IMR-90 (cell line): Measurements from ENCODE around the gene PAQR7. TPM values are rescaled to one million over a fixed set of nuclear protein-coding genes. Genes with fewer than 3 reads are reported as not detected.

Source experiments
- ATAC-seq: fragments of 200-7000 bp; cut with Tn5 transposase; 2 replicates; pipeline ENCODE4 v1.9.1; 2020; ENCODE audit warnings: low read depth, mild to moderate bottlenecking, moderate library complexity
- BruUV-seq: library from RNA; stranded (reverse); fragments of 400-500 nt; replicated peaks from 2 replicates; lab custom pipeline; 2021; lab: Mats Ljungman, UMichigan
- CTCF ChIA-PET: fragments of 300-600 bp; formaldehyde crosslinking; extraction: SDS; loops from one replicate; lab custom pipeline; 2021; ENCODE audit warnings: antibody characterized with exemption; lab: Yijun Ruan, JAX
- POLR2A ChIA-PET: fragments of 300-600 bp; sonication (Branson Sonifier 250); formaldehyde crosslinking; loops from one replicate; lab custom pipeline; 2022; ENCODE audit warnings: antibody characterized with exemption; ENCODE audit not compliant: unreplicated experiment; lab: Charles Lee
- DNase-seq: peaks from one replicate; pipeline ENCODE4 v3.0.0; 2013
- H2AFZ ChIP-seq: replicated peaks from 2 replicates; pipeline ENCODE3; 2013; ENCODE audit warnings: low read length, mild to moderate bottlenecking; ENCODE audit not compliant: poor library complexity
- H2AK5ac ChIP-seq: 2 replicates; pipeline ENCODE4 v1.6.1; 2013; ENCODE audit warnings: low read depth, low read length, inconsistent platforms
- H2AK9ac ChIP-seq: replicated peaks from 2 replicates; pipeline ENCODE3; 2013; ENCODE audit warnings: mild to moderate bottlenecking, low read depth, low read length, moderate library complexity; ENCODE audit not compliant: poor library complexity
- H2BK120ac ChIP-seq: 2 replicates; pipeline ENCODE4 v1.6.1; 2013; ENCODE audit warnings: low read depth, low read length, inconsistent platforms
- H2BK15ac ChIP-seq: 3 replicates; pipeline ENCODE4 v1.6.1; 2013; ENCODE audit warnings: low read depth, low read length, inconsistent platforms
- H2BK20ac ChIP-seq: 2 replicates; pipeline ENCODE4 v1.6.1; 2013; ENCODE audit warnings: low read depth, mild to moderate bottlenecking, inconsistent platforms, low read length, moderate library complexity
- H2BK5ac ChIP-seq: 2 replicates; pipeline ENCODE4 v1.6.1; 2013; ENCODE audit warnings: mild to moderate bottlenecking, low read depth, low read length, inconsistent platforms; ENCODE audit not compliant: poor library complexity, severe bottlenecking
- H3K14ac ChIP-seq: replicated peaks from 2 replicates; pipeline ENCODE4 v1.6.1; 2013; ENCODE audit warnings: low read depth, low read length, inconsistent platforms
- H3K18ac ChIP-seq: 2 replicates; pipeline ENCODE4 v1.6.1; 2013; ENCODE audit warnings: low read depth, low read length, control low read depth
- H3K23ac ChIP-seq: 2 replicates; pipeline ENCODE4 v1.6.1; 2013; ENCODE audit warnings: low read depth, low read length, inconsistent platforms
- H3K27ac ChIP-seq: 2 replicates; pipeline ENCODE4 v1.5.1; 2013; ENCODE audit warnings: mild to moderate bottlenecking, control low read depth, low read length; ENCODE audit not compliant: insufficient read depth
- H3K27me3 ChIP-seq: 2 replicates; pipeline ENCODE4 v1.6.1; 2013; ENCODE audit warnings: low read length; ENCODE audit not compliant: control insufficient read depth, insufficient read depth
- H3K36me3 ChIP-seq: 2 replicates; pipeline ENCODE4 v1.6.1; 2013; ENCODE audit warnings: low read length, mixed read lengths; ENCODE audit not compliant: control insufficient read depth, insufficient read depth
- H3K4ac ChIP-seq: 2 replicates; pipeline ENCODE4 v1.6.1; 2013; ENCODE audit warnings: low read depth, low read length, inconsistent platforms
- H3K4me1 ChIP-seq: 2 replicates; pipeline ENCODE4 v1.6.1; 2013; ENCODE audit warnings: low read length, mixed read lengths; ENCODE audit not compliant: control insufficient read depth, insufficient read depth
- H3K4me2 ChIP-seq: 2 replicates; pipeline ENCODE4 v1.6.1; 2013; ENCODE audit warnings: low read depth, mild to moderate bottlenecking, control low read depth, low read length, moderate library complexity
- H3K4me3 ChIP-seq: 2 replicates; pipeline ENCODE4 v1.5.1; 2013; ENCODE audit warnings: low read depth, mild to moderate bottlenecking, control low read depth, low read length, moderate library complexity; ENCODE audit not compliant: insufficient read depth
- H3K56ac ChIP-seq: 2 replicates; pipeline ENCODE4 v1.6.1; 2013; ENCODE audit warnings: low read length, inconsistent platforms; ENCODE audit not compliant: insufficient read depth; ENCODE audit errors: extremely low read depth
- H3K79me1 ChIP-seq, 2 experiments: 2 replicates each; pipeline ENCODE4 v1.6.1; 2013; ENCODE audit warnings: low read length in 2 of 2, inconsistent platforms in 1 of 2, low read depth in 1 of 2
- H3K9ac ChIP-seq: 2 replicates; pipeline ENCODE4 v1.6.1; 2013; ENCODE audit warnings: low read depth, low read length, control low read depth
- H3K9me1 ChIP-seq: 2 replicates; pipeline ENCODE4 v1.6.1; 2013; ENCODE audit warnings: low read length, inconsistent platforms; ENCODE audit not compliant: insufficient read depth
- H3K9me3 ChIP-seq: 2 replicates; pipeline ENCODE4 v1.6.1; 2013; ENCODE audit warnings: low read length; ENCODE audit not compliant: control insufficient read depth, insufficient read depth
- H4K20me1 ChIP-seq: 2 replicates; pipeline ENCODE4 v1.6.1; 2013; ENCODE audit warnings: low read length, inconsistent platforms; ENCODE audit not compliant: insufficient read depth
- H4K5ac ChIP-seq: 2 replicates; pipeline ENCODE4 v1.6.1; 2013; ENCODE audit warnings: mild to moderate bottlenecking, low read depth, low read length, control low read depth
- H4K8ac ChIP-seq, 2 experiments: 2 replicates each; pipeline ENCODE4 v1.6.1; 2013; ENCODE audit warnings: low read depth in 2 of 2, low read length in 2 of 2, control low read depth in 1 of 2, inconsistent platforms in 1 of 2
- H4K91ac ChIP-seq: 2 replicates; pipeline ENCODE4 v1.6.1; 2013; ENCODE audit warnings: low read depth, low read length, inconsistent platforms; ENCODE audit not compliant: insufficient read depth
- BHLHE40 ChIP-seq: fragments of 150-350 bp; IDR thresholded peaks from 2 replicates; pipeline ENCODE4 v1.6.1; 2016; ENCODE audit warnings: mild to moderate bottlenecking, low read depth, low read length
- CHD1 ChIP-seq: IDR thresholded peaks from 2 replicates; pipeline ENCODE4 v1.6.1; 2012; ENCODE audit warnings: low read depth, low read length, improper control_type of control experiment
- FOS ChIP-seq: fragments of 150-350 bp; IDR thresholded peaks from 2 replicates; pipeline ENCODE4 v1.6.1; 2016; ENCODE audit warnings: low read depth, low read length
- MAFK ChIP-seq: IDR thresholded peaks from 2 replicates; pipeline ENCODE4 v1.6.1; 2012; ENCODE audit warnings: low read depth, low read length, improper control_type of control experiment
- MAZ ChIP-seq: IDR thresholded peaks from 2 replicates; pipeline ENCODE4 v1.6.1; 2012; ENCODE audit warnings: low read depth, mild to moderate bottlenecking, low read length, improper control_type of control experiment, moderate library complexity, borderline replicate concordance
- NFE2L2 ChIP-seq: fragments of 150-350 bp; IDR thresholded peaks from 2 replicates; pipeline ENCODE4 v1.6.1; 2016; ENCODE audit warnings: low read depth, mild to moderate bottlenecking, low read length
- POLR2A ChIP-seq: IDR thresholded peaks from 2 replicates; pipeline ENCODE4 v1.6.1; 2012; ENCODE audit warnings: mild to moderate bottlenecking, low read depth, low read length
- RAD21 ChIP-seq: IDR thresholded peaks from 2 replicates; pipeline ENCODE4 v1.6.1; 2012; ENCODE audit warnings: low read length, improper control_type of control experiment
- RCOR1 ChIP-seq: IDR thresholded peaks from 2 replicates; pipeline ENCODE4 v1.6.1; 2012; ENCODE audit warnings: mild to moderate bottlenecking, low read length, improper control_type of control experiment; ENCODE audit not compliant: insufficient replicate concordance
- RFX5 ChIP-seq: IDR thresholded peaks from 2 replicates; pipeline ENCODE4 v1.8.0; 2012; ENCODE audit warnings: low read depth, mild to moderate bottlenecking, low read length, moderate library complexity
- USF2 ChIP-seq: fragments of 150-350 bp; IDR thresholded peaks from 2 replicates; pipeline ENCODE4 v1.6.1; 2017; ENCODE audit warnings: mild to moderate bottlenecking, antibody characterized with exemption, low read length, low read depth
- WGBS, 2 experiments: methylation state at CpG; one replicate each; pipeline versions ENCODE4 v1.1.5 to v1.1.7; 2013; ENCODE audit warnings: missing lambda C conversion rate in 2 of 2; ENCODE audit not compliant: insufficient read length in 1 of 2; ENCODE audit errors: extremely low coverage in 2 of 2; 5-methylcytosine and 5-hydroxymethylcytosine counted together
- dilution Hi-C: fragments of 300-500 bp; cut with HindIII; formaldehyde crosslinking; loops from one replicate; pipeline ENCODE4 v1.14.3; 2018; ENCODE audit warnings: low sequenced_read_pairs; ENCODE audit not compliant: unreplicated experiment
- in situ Hi-C: fragments of 300-500 bp; cut with MboI; formaldehyde crosslinking; loops from 3 replicates; pipeline ENCODE4 v1.14.3; 2019; ENCODE audit warnings: low sequenced_read_pairs, inconsistent platforms, mixed read lengths
- intact Hi-C: fragments of 100-400 bp; cut with micrococcal nuclease; formaldehyde crosslinking; loops from 2 replicates; pipeline ENCODE4 v1.10.0; 2022
- polyA plus RNA-seq, 3 experiments: library from polyadenylated mRNA; depleted of rRNA; stranded (reverse); fragments of >200 nt; gene quantifications; 2 replicates each; pipeline ENCODE4 v1.2.3, GENCODE V29; 2012; ENCODE audit warnings: low replicate concordance in 1 of 3
- total RNA-seq: library from RNA; depleted of rRNA; stranded (reverse); fragments of >200 nt; gene quantifications from 2 replicates; pipeline ENCODE4 v1.2.3, GENCODE V29; 2012
- TF ChIP-seq, protein P1 (sequence below): fragments of 150-350 bp; IDR thresholded peaks from 2 replicates; pipeline ENCODE4 v1.6.1; 2016; ENCODE audit warnings: low read depth, mild to moderate bottlenecking, low read length, moderate library complexity, borderline replicate concordance
- TF ChIP-seq, protein P2 (sequence below): conservative IDR thresholded peaks from 2 replicates; pipeline ENCODE4 v1.5.1; 2012; ENCODE audit warnings: mild to moderate bottlenecking, low read depth, low read length, improper control_type of control experiment

PAQR7 gene
- total and polyA plus RNA-seq, 2 of the 4 experiments (the other 2 are of a cell fraction) = 9.0 to 12.9 TPM

DNA sequence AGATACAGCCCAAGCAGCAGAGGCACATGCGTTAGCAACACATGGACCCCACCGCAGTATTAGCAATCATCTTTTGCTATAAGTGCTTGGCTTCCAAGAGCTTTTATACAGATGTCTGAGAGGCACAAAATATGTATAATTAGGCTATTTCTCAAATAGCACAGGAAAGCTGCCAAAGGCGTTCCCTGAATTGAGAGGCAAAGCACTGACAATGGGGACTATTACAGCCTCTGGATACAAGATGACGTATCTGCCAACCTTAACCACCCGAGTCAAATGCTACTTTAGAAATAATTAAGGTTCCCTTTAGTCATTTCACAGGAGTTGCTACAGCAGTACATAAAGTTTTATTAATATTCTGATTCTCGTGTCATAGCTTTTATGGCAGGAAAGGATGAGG lies 24.3 kb upstream of the PAQR7 start:
- Histone ChIP-seq H2AK9ac (no peak overlapping the region), H4K8ac (no peak overlapping the region), H3K27me3 (no peaks in the 10 kb centered on the region), H3K23ac (no peak overlapping the region), H3K4me3 (no peak overlapping the region), H2AFZ (no peak overlapping the region), H2BK20ac (no peak overlapping the region), H3K14ac (no peak overlapping the region), H3K9me1 (peaks cover 11% of the 10 kb centered on the region), H3K4me1 (peaks cover 17% of the 10 kb centered on the region), H2BK120ac (no peak overlapping the region), H3K4ac (no peak overlapping the region), H2BK15ac (no peak overlapping the region), H3K36me3 (peaks cover 38% of the 10 kb centered on the region), H3K79me1 (peaks cover 31 to 67% of the 10 kb centered on the region in 2 experiments), H2AK5ac (no peak overlapping the region), H3K9ac (no peak overlapping the region), H2BK5ac (no peak overlapping the region), H4K5ac (no peak overlapping the region), H4K20me1 (peaks cover 8% of the 10 kb centered on the region; the same call in 1 of the 2 replicates), H3K18ac (no peak overlapping the region), H3K27ac (no peak overlapping the region), H3K9me3 (no peaks in the 10 kb centered on the region), H3K56ac (no peak overlapping the region), H3K4me2 (no peak overlapping the region), H4K91ac (no peak overlapping the region)
- no peak for DNase-seq
- in situ Hi-C loops = loop anchor here (5.0 kb wide), 1 partner anchor 98 kb away; the partner anchor contains the start of gene PAFAH2
- intact Hi-C loops = loop anchor here (5.0 kb wide), 1 partner anchor 77 kb away; no protein-coding TSS in a partner anchor
- WGBS, 2 experiments = 90% methylated on average over 2 of the region's 6 CpGs; no CpG with 5 or more reads in 1 of the 2 experiments
- ChIA-PET CTCF (no interaction called here), POLR2A (no interaction called here)
- no peak for ATAC-seq
- BruUV-seq = no TSS peak
- dilution Hi-C loops = no loop called here
- TF ChIP-seq, protein P1, sequence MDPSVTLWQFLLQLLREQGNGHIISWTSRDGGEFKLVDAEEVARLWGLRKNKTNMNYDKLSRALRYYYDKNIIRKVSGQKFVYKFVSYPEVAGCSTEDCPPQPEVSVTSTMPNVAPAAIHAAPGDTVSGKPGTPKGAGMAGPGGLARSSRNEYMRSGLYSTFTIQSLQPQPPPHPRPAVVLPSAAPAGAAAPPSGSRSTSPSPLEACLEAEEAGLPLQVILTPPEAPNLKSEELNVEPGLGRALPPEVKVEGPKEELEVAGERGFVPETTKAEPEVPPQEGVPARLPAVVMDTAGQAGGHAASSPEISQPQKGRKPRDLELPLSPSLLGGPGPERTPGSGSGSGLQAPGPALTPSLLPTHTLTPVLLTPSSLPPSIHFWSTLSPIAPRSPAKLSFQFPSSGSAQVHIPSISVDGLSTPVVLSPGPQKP = no peak
- TF ChIP-seq, protein P2, sequence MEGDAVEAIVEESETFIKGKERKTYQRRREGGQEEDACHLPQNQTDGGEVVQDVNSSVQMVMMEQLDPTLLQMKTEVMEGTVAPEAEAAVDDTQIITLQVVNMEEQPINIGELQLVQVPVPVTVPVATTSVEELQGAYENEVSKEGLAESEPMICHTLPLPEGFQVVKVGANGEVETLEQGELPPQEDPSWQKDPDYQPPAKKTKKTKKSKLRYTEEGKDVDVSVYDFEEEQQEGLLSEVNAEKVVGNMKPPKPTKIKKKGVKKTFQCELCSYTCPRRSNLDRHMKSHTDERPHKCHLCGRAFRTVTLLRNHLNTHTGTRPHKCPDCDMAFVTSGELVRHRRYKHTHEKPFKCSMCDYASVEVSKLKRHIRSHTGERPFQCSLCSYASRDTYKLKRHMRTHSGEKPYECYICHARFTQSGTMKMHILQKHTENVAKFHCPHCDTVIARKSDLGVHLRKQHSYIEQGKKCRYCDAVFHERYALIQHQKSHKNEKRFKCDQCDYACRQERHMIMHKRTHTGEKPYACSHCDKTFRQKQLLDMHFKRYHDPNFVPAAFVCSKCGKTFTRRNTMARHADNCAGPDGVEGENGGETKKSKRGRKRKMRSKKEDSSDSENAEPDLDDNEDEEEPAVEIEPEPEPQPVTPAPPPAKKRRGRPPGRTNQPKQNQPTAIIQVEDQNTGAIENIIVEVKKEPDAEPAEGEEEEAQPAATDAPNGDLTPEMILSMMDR = no peak
- no peak for TF ChIP-seq USF2
- no peak for TF ChIP-seq MAFK
- no peak for TF ChIP-seq MAZ
- no peak for TF ChIP-seq CHD1
- TF ChIP-seq POLR2A = no peak
- no peak for TF ChIP-seq RFX5
- TF ChIP-seq NFE2L2 = no peak
- TF ChIP-seq FOS = no peak
- no peak for TF ChIP-seq BHLHE40
- TF ChIP-seq RCOR1 = no peak
- TF ChIP-seq RAD21 = no peak
